Measurements from ENCODE around the gene EIF2D.

The EIF2D gene

DNA sequence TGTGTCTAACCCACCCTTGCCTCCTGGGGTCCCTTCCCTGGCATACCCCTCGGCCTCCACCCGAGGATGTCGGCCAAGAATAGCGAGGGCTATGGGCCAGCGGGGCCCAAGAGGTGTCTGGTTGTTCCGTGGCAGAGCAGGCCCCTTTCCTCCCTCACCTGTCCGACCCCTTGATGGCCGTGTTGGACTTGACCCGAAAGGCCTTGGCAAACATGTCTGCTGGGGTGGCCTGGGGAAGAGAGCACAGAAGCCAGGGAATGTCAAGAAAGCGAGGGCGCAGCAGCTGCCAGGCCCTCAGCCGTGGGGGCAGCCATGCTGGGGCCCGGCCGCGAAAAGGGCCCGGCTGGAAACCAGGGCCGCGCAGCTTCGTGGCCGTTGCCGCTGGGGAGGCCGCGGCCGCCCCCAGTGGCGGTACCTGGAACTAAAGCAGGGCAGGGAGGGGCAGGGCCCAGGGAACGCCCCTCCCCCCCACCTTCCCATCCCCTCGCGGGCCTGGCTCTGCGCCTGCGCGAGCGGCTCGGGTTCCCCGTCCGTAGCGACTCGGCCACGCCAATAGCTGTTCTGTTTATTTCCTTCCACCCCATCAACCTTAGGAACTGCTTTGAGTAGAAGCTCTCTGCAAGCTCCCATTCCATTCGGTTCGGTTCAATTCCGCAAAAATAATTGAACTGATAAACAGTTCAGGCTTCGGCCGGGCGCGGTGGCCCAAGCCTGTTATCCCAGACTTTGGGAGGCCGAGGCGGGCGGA, at the start of gene EIF2D:
EIF2D (minus strand) TSS at position 337 of the 748 bp plus-strand sequence; CDS start at position 214, 123 bp downstream.
- DNase-seq (ENCODE audit: extremely low read depth, low read depth), result peak; percentile 84

DNA sequence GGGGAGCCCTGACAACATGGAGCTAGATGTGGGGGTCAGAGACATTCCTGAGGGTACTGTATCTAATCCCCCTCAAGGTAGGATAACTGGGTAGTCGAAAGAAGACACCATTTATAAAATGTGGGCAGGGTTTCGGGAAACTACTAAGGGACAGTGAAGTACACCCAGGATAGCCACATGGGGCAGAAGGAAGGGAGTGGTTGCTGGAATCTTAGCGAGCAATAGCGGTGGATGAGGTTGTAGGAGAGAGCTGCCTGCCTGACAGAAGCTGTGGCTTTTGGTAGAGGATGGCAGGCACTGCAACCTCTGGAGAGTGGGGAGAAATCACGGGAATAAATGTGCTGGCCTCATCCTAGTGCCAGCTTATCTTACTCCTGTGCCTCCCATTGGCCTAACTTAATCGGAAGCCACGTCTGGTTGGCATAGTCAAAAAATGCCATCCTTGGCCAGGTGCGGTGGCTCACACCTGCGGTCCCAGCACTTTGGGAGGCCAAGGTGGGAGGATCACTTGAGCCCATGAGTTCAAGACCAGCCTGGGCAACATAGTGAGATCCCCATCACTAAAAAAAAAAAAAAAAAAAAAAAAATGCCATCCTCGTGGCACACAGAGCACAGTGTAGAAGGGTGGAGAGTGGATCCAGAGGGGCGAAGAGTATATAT, 49.0 kb upstream of the EIF2D start:
- TF ChIP-seq, protein P1, sequence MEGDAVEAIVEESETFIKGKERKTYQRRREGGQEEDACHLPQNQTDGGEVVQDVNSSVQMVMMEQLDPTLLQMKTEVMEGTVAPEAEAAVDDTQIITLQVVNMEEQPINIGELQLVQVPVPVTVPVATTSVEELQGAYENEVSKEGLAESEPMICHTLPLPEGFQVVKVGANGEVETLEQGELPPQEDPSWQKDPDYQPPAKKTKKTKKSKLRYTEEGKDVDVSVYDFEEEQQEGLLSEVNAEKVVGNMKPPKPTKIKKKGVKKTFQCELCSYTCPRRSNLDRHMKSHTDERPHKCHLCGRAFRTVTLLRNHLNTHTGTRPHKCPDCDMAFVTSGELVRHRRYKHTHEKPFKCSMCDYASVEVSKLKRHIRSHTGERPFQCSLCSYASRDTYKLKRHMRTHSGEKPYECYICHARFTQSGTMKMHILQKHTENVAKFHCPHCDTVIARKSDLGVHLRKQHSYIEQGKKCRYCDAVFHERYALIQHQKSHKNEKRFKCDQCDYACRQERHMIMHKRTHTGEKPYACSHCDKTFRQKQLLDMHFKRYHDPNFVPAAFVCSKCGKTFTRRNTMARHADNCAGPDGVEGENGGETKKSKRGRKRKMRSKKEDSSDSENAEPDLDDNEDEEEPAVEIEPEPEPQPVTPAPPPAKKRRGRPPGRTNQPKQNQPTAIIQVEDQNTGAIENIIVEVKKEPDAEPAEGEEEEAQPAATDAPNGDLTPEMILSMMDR (IDR thresholded peaks at IDR 0.05; ENCODE audit: low read depth, low read length), result no peak
- DNase-seq (ENCODE audit: extremely low read depth, low read depth), result no peak

More for the DNA sequence above, at the start of gene EIF2D:
- TF ChIP-seq, protein P1 (IDR thresholded peaks at IDR 0.05; ENCODE audit: low read depth, low read length), result peak; percentile 80

GRCh38 chr1:206660136-206660535, 47.9 kb upstream of the EIF2D start:
- DNase-seq (ENCODE audit: extremely low read depth, low read depth), result no peak
- TF ChIP-seq, protein P1 (IDR thresholded peaks at IDR 0.05; ENCODE audit: low read depth, low read length), result no peak

GRCh38 chr1:206658981-206659273, 46.7 kb upstream of the EIF2D start:
- DNase-seq (ENCODE audit: extremely low read depth, low read depth), result no peak
- TF ChIP-seq, protein P1 (IDR thresholded peaks at IDR 0.05; ENCODE audit: low read depth, low read length), result no peak

- TF ChIP-seq, protein P1 (IDR thresholded peaks at IDR 0.05; ENCODE audit: low read depth, low read length), result peak; percentile 60
- DNase-seq (ENCODE audit: extremely low read depth, low read depth), result no peak
These were observed 46.2 kb upstream of the EIF2D start for GRCh38 chr1:206658264-206658980.

- TF ChIP-seq, protein P1 (IDR thresholded peaks at IDR 0.05; ENCODE audit: low read depth, low read length), result no peak
These were observed 45.5 kb upstream of the EIF2D start for GRCh38 chr1:206657751-206658150.

GRCh38 chr1:206656936-206657335, 44.7 kb upstream of the EIF2D start:
- DNase-seq (ENCODE audit: extremely low read depth, low read depth), result no peak
- TF ChIP-seq, protein P1 (IDR thresholded peaks at IDR 0.05; ENCODE audit: low read depth, low read length), result no peak

More at GRCh38 chr1:206657751-206658150, 45.5 kb upstream of the EIF2D start:
- no peak for DNase-seq (ENCODE audit: extremely low read depth, low read depth)

Measured in AG09319 (cell line).